ENCODE data around the gene CDK14.

CDK14 gene

GRCh38 chr7:90595801-90596670 lies at the start of gene CDK14:
TSS of gene CDK14 (plus strand) at chr7:90596321. CDS start at chr7:90596628, 307 bp downstream.
- TF ChIP-seq CTCF (conservative IDR thresholded peaks at IDR 0.05; ENCODE audit: low read length) (no peak), EZH2phosphoT487 (IDR thresholded peaks at IDR 0.05; ENCODE audit: borderline replicate concordance) (no peak)
- Histone ChIP-seq H3K9ac (ENCODE audit: low read depth, low read length, poor library complexity, severe bottlenecking) (no peak within 1 kb of the TSS), H3F3A (ENCODE audit: low read depth) (no peaks in the 10 kb centered on the region), H3K27me3 (ENCODE audit: insufficient read depth, low read length, poor library complexity, severe bottlenecking) (no peaks in the 10 kb centered on the region), H3K9me3 (ENCODE audit: insufficient read depth, low read depth, low read length) (no peaks in the 10 kb centered on the region), H3K4me1 (ENCODE audit: insufficient read depth, low read length, poor library complexity, severe bottlenecking) (no peaks in the 10 kb centered on the region), H3K36me3 (ENCODE audit: insufficient read depth, low read length) (no peaks in the 10 kb centered on the region), H3K4me2 (ENCODE audit: low read depth, low read length, poor library complexity, severe bottlenecking) (no peak within 1 kb of the TSS), H3K79me2 (ENCODE audit: insufficient read depth, low read length) (no peaks in the 10 kb centered on the region), H3K4me3 (ENCODE audit: low read length, poor library complexity, severe bottlenecking) (no peak within 1 kb of the TSS), H2AFZ (ENCODE audit: low read length) (no peak within 1 kb of the TSS), H3K9me2 (replicated peaks; ENCODE audit: low read depth, low read length) (no peaks in the 10 kb centered on the region), H4K20me1 (ENCODE audit: insufficient read depth, low read length, poor library complexity, severe bottlenecking) (no peaks in the 10 kb centered on the region)

GRCh38 chr7:90551036-90551435 lies 45.1 kb upstream of the CDK14 start:
- no peak overlapping the region for H3K4me3 ChIP-seq (ENCODE audit: low read length, poor library complexity, severe bottlenecking)
- no peak for TF ChIP-seq EZH2phosphoT487 (IDR thresholded peaks at IDR 0.05; ENCODE audit: borderline replicate concordance)
- TF ChIP-seq CTCF (conservative IDR thresholded peaks at IDR 0.05; ENCODE audit: low read length) = no peak
- H3K9me3 ChIP-seq (ENCODE audit: insufficient read depth, low read depth, low read length) = no peaks in the 10 kb centered on the region
- no peak overlapping the region for H3K4me2 ChIP-seq (ENCODE audit: low read depth, low read length, poor library complexity, severe bottlenecking)
- H4K20me1 ChIP-seq (ENCODE audit: insufficient read depth, low read length, poor library complexity, severe bottlenecking) = no peaks in the 10 kb centered on the region
- H3K9ac ChIP-seq (ENCODE audit: low read depth, low read length, poor library complexity, severe bottlenecking) = no peak overlapping the region
- H3K27me3 ChIP-seq (ENCODE audit: insufficient read depth, low read length, poor library complexity, severe bottlenecking) = no peaks in the 10 kb centered on the region
- H3F3A ChIP-seq (ENCODE audit: low read depth) = no peaks in the 10 kb centered on the region
- H3K36me3 ChIP-seq (ENCODE audit: insufficient read depth, low read length) = no peaks in the 10 kb centered on the region
- no peaks in the 10 kb centered on the region for H3K4me1 ChIP-seq (ENCODE audit: insufficient read depth, low read length, poor library complexity, severe bottlenecking)
- H3K79me2 ChIP-seq (ENCODE audit: insufficient read depth, low read length) = no peaks in the 10 kb centered on the region
- H2AFZ ChIP-seq (ENCODE audit: low read length) = no peak overlapping the region
- no peaks in the 10 kb centered on the region for H3K9me2 ChIP-seq (replicated peaks; ENCODE audit: low read depth, low read length)

- H2AFZ ChIP-seq (ENCODE audit: low read length) = no peak overlapping the region
- no peak overlapping the region for H3K4me2 ChIP-seq (ENCODE audit: low read depth, low read length, poor library complexity, severe bottlenecking)
- no peaks in the 10 kb centered on the region for H3K79me2 ChIP-seq (ENCODE audit: insufficient read depth, low read length)
- no peaks in the 10 kb centered on the region for H3K9me3 ChIP-seq (ENCODE audit: insufficient read depth, low read depth, low read length)
- no peaks in the 10 kb centered on the region for H3K4me1 ChIP-seq (ENCODE audit: insufficient read depth, low read length, poor library complexity, severe bottlenecking)
- no peaks in the 10 kb centered on the region for H4K20me1 ChIP-seq (ENCODE audit: insufficient read depth, low read length, poor library complexity, severe bottlenecking)
- TF ChIP-seq EZH2phosphoT487 (IDR thresholded peaks at IDR 0.05; ENCODE audit: borderline replicate concordance) (no peak), CTCF (conservative IDR thresholded peaks at IDR 0.05; ENCODE audit: low read length) (no peak)
- H3K9me2 ChIP-seq (replicated peaks; ENCODE audit: low read depth, low read length) = no peaks in the 10 kb centered on the region
- no peaks in the 10 kb centered on the region for H3K36me3 ChIP-seq (ENCODE audit: insufficient read depth, low read length)
- no peaks in the 10 kb centered on the region for H3K27me3 ChIP-seq (ENCODE audit: insufficient read depth, low read length, poor library complexity, severe bottlenecking)
- no peak overlapping the region for H3K9ac ChIP-seq (ENCODE audit: low read depth, low read length, poor library complexity, severe bottlenecking)
- H3K4me3 ChIP-seq (ENCODE audit: low read length, poor library complexity, severe bottlenecking) = no peak overlapping the region
- no peaks in the 10 kb centered on the region for H3F3A ChIP-seq (ENCODE audit: low read depth)
Measured at GRCh38 chr7:90552521-90552920, 43.6 kb upstream of the CDK14 start.

Measured in Loucy (cell line).